RPMI7951 (cell line): Measurements from ENCODE around the gene KRTAP5-11. TPM values are rescaled to one million over a fixed set of nuclear protein-coding genes. Genes with fewer than 3 reads are reported as not detected.
A peak's percentile ranks its signal among the peaks of the same experiment; 100 is the strongest.
"Not testable (repeated sequence)": the region's sequence is repeated elsewhere in the genome, so short reads cannot be mapped to it uniquely, and the experiment has no call there.

Experiments used
- DNase-seq: peaks from one replicate; pipeline ENCODE4 v3.0.0-alpha.2; 2012; ENCODE audit warnings: low read depth
- total RNA-seq: library from RNA; depleted of rRNA; stranded (reverse); fragments of >200 nt; shearing (Covaris generic); gene quantifications from 2 replicates; pipeline ENCODE4 v1.2.3, GENCODE V29; 2014; rRNA removed

KRTAP5-11 gene, protein sequence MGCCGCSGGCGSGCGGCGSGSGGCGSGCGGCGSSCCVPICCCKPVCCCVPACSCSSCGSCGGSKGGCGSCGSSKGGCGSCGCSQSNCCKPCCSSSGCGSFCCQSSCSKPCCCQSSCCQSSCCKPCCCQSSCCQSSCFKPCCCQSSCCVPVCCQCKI
- not detected in 2 replicates for total RNA-seq

- no peak for DNase-seq
Observed at GRCh38 chr11:71582309-71582895, at the start of gene KRTAP5-11. Gene KRTAP5-11, minus strand, starts transcription at chr11:71582875. Its CDS starts 38 bp downstream, at chr11:71582837.

DNA sequence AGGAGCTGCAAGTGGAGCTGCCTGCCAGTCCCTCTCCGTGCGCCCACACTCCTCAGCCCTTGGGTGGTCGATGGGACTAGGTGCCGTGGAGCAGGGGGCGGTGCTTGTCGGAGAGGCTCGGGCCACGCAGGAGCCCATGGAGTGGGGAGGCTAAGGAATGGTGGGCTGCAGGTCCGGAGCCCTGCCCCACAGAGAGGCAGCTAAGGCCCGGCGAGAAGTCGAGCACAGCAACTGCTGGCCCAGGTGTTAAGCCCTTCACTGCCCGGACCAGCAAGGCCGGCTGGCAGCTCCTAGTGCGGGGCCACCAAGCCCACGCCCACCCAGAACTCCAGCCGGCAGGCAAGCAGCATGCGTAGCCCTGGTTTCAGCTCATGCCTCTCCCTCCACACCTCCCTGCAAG lies 48.9 kb upstream of the KRTAP5-11 start:
- not testable (repeated sequence) for DNase-seq

- peak; percentile 1 for DNase-seq
Observed at GRCh38 chr11:71630071-71630470, 47.4 kb upstream of the KRTAP5-11 start.

GRCh38 chr11:71628943-71629342 lies 46.3 kb upstream of the KRTAP5-11 start:
- DNase-seq = not testable (repeated sequence)

DNA sequence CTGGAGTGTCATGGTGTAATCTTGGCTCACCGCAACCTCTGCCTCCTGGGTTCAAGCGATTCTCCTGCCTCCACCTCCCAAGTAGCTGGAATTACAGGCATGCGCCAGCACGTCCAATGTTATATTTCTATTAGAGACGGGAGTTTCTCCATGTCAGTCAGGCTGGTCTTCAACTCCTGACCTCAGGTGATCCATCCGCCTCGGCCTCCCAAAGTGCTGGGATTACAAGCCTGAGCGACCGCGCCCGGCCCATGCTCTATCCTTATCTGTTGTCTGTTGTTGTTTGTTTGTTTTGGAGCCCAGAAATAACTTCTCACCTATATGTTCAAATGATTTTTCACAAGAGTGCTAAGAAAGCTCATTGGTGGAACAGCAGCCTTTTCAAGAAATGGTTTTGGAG lies 40.6 kb upstream of the KRTAP5-11 start:
- not testable (repeated sequence) for DNase-seq

DNA sequence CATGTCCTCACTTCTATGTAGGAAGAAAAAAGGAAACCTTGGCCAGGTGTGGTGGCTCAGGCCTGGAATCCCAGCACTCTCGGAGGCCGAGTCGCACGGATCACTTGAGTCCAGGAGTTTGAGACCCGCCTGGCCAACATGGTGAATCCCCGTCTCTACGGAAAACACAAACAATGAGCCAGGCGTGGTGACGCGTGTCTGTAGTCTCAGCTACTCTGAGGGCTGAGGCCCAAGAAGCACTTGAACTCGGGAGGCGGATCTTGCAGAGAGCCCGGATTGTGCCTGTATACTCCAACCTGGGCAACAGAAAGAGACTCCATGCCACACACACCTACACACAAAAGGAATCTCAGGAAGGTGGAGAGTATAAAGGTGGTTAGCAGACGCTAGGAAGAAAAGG lies 39.9 kb upstream of the KRTAP5-11 start:
- DNase-seq = not testable (repeated sequence)

GRCh38 chr11:71615003-71615402 lies 32.3 kb upstream of the KRTAP5-11 start:
- not testable (repeated sequence) for DNase-seq

- not testable (repeated sequence) for DNase-seq
Observed at GRCh38 chr11:71614366-71614917, 31.8 kb upstream of the KRTAP5-11 start.

DNA sequence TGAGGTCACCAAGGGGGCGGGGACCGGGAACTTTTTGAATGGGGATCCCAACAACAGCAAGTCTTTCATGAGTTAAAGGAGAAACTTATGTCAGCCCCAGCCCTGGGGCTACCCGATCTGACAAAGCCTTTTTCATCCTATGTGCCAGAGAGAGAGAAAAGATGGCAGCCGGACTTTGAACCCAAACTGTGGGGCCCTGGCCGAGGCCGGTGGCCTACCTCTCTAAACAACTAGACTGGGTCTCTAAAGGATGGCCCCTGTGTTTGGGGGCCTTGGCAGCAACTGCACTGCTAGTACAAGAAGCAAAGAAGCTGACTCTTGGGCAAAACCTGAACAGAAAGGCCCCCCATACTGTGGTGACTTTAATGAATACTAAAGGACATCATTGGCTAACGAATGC lies 31.3 kb upstream of the KRTAP5-11 start:
- DNase-seq = not testable (repeated sequence)

GRCh38 chr11:71611218-71611910 lies 28.7 kb upstream of the KRTAP5-11 start:
- DNase-seq = not testable (repeated sequence)

- not testable (repeated sequence) for DNase-seq
Observed at GRCh38 chr11:71608272-71608671, 25.6 kb upstream of the KRTAP5-11 start.

GRCh38 chr11:71607520-71608216 lies 25.0 kb upstream of the KRTAP5-11 start:
- not testable (repeated sequence) for DNase-seq

GRCh38 chr11:71606853-71607519 lies 24.3 kb upstream of the KRTAP5-11 start:
- DNase-seq = not testable (repeated sequence)

GRCh38 chr11:71604798-71605488 lies 22.3 kb upstream of the KRTAP5-11 start:
- not testable (repeated sequence) for DNase-seq

GRCh38 chr11:71603221-71603620 lies 20.5 kb upstream of the KRTAP5-11 start:
- DNase-seq = not testable (repeated sequence)

DNA sequence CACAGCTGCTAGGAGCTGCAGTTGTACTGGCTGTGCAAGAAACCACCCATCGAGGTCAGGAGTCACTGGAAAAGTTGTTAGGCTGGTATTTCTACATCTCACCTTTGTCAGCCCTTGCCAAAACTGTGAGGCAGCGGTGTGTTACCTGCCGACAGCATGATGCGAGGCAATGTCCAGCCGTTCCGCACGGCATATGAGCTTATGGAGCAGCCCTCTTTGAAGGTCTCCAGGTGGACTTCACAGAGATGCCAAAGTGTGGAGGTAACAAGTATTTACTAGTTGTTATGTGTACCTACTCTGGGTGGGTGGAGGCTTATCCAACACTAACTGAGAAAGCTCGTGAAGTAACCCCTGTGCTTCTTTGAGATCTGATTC lies 6.9 kb upstream of the KRTAP5-11 start:
- DNase-seq = not testable (repeated sequence)

GRCh38 chr11:71588822-71589545 lies 6.3 kb upstream of the KRTAP5-11 start:
- peak; percentile 4 for DNase-seq

DNA sequence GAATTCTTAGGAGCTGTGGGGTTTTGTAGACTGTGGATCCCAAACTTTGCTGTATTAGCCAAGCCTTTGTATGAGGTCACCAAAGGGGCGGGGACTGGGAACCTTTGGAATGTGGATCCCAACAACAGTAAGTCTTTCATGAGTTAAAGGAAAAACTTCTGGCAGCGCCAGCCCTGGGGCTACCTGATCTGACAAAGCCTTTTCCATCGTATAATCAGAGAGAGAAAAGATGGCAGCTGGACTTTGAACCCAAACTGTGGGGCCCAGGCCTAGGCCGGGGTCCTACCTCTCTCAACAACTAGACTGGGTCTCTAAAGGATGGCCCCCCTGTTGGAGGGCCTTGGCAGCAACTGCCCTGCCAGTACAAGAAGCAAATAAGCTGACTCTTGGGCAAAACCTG lies 5.6 kb upstream of the KRTAP5-11 start:
- peak; percentile 5 for DNase-seq

GRCh38 chr11:71585673-71586072 lies 3.0 kb upstream of the KRTAP5-11 start:
- not testable (repeated sequence) for DNase-seq

GRCh38 chr11:71582969-71583368 lies 294 bp upstream of the KRTAP5-11 start:
- DNase-seq = not testable (repeated sequence)
